ENCODE results near the gene FLNA.
"Not testable (repeated sequence)": the region's sequence is repeated elsewhere in the genome, so short reads cannot be mapped to it uniquely, and the experiment has no call there.

FLNA gene

DNA sequence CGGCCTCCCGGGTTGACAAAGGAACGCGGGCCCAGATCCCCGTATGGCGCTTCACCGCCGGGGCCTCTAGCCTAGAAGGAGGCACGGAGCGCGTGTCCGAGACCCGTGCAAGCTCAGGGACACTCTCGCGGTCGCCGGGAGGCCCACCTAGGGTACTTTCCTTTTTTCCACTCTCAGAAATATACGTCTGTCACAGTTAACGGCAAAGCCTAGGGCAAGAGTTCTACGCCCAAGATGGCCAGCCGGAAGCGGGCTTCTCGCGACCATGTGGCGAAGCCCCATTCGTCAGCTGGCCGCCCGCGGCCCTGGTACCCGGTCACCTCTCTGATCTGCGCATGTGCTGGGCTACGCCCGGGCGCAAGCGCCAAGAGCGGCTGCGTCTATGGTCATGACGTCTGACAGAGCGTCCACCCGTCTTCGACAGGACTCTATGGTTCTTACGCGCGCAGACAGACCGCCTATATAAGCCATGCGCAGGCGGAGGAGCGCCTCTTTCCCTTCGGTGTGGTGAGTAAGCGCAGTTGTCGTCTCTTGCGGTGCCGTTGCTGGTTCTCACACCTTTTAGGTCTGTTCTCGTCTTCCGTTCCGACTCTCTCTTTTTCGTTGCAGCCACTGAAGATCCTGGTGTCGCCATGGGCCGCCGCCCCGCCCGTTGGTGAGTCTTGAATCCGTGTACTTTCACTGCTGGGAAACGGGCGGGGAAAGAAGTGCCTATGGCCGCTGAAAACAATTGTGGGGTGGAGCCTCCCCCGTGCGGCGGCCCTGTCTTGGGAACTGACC, 23.6 kb upstream of the FLNA start, which contains the start of gene RPL10:
Gene RPL10 (plus strand): TSS at position 490 of the 780 bp plus-strand sequence. CDS start 143 bp downstream, at position 633.
- peak; percentile 82 for DNase-seq

DNA sequence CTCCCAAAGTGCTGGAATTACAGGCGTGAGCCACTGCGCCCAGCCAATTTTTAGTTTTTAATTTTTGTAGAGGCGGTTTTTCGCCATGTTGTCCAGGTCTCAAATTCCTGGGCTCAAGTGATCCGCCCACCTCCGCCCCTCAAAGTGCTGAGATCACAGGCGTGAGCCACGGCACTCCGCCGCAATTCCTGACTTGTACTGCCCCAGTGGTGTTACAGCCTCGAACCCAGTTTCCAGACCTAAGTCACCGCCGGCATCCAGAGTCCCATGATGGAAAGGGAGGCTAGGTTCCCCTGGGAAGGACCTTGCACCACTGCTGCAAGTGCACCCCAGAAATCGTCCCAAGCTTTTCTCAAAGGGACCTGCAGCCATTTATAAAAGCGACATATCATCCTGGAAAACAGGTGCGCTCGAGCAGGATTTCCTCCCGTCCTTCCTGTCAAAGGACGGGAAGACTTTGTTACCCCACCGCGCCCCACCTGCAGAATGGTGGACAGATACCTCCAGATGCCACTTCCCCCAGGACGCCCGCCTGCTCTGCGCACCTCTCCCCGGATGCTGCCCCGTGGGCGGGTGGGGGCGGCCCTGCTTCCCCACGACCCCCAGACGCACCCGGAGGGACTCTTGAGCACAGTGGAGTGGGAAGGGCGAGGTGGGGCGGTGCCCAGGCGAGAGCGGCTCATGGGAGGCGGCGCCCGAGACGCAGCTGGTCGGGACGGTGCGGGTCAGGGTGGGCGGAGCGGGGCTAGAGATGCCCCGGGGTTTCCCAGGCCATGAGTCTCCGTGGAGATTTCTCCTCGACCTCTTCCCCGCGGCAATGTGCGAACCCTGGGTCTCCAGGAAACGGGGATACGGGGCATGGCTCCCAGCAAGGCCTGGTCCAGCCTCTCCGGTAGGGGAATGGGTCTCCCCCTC, 22.8 kb upstream of the FLNA start:
- DNase-seq: no peak

DNA sequence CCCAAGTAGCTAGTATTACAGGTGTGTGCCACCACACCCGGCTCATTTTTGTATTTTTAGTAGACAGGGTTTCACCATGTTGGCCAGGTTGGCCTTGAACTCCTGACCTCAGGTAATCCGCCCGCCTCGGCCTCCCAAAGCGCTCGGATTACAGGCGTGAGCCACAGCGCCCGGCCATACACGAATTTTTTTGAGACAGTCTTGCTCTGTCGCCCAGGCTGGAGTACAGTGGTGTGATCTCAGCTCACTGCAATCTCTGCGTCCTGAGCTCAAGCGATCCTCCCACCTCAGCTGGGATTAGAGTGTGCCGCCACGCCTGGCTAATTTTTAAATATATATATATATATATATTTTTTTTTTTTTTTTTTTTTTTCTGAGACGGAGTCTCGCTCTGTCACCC, 21.9 kb upstream of the FLNA start:
- not testable (repeated sequence) for DNase-seq

DNA sequence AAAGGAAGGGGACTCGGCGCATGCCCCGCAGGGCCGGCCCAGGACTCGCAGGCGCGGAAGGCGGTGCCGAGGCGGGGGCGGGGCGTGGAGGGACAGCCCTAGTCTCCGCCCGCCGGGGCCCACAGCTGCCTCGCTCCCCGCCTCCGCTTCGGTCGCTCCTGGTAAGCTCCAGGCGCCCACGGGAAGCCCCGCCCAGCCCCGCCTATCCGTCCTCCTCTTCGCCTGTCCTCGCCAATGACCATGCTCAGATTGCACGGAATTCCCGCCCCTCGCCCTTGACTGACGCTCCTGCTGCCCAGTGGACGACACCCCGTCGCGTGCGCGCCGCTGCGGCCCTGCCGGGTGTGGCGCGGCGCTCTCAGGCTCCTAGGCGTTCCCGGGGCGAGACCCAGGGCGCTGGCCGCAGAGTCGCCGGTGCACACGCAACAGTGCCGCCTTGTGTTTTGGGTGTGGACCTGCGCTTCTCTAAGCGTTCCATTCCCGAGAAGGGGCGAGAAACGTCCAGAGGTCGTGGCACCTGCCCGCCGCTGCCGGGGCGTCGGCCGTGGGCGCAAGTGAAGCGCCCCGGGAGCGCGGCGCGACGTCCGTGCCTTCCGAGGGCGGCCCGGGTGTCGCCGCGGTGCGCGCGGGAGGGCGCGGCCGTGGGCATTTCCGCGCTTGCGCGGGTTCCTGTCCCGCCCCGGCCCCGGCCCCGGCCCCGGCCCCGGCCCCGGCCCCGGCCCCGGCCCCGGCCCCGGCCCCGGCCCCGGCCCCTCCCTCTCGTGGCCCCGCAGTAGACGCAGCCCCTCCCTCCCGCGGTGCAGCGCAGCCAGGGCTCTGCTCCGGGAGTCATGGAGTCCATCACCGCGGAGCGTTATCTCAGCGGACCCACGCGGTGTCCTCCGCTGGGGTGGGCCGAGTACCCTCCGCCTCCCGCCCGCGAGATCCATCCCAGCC, 15.6 kb upstream of the FLNA start:
- DNase-seq: not testable (repeated sequence)

DNA sequence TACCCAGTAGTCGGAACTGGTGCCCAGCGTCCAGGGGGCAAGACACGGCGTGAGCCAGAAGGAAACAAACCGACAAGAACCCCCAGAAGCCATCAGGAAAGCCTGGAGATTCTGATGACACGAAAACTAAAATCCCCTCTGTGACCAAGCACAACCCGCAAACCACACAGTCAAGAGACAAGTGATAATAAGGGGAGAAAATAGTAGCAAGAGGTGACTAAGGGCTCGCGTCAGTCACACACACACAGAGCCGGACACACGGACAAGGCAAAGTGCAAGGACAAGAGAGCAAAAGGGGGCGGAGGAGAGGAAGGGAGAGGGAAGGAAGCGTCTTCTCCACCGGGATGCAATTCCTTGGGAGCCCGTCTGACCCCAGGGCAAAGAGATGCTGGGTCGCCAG, 14.2 kb upstream of the FLNA start:
- not testable (repeated sequence) for DNase-seq

DNA sequence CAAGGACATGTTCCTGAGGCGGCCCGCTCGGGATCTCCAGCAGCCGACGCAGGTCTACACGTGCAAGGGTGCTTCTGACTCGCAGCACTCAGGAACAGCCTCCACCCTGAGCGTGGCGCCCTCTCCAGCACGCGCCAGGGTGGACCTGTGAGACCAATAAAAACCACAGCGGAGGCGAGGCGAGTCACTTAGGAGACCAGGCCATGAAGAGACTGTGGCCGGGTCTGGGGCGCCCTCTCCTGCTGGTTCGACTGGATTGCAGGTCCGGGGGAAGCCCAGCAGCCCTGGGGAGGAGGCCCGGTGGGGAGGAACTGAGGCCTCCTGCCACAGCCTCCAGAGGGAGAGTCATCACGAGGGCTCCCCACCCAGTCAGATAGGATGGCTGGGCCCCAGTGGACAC, 13.7 kb upstream of the FLNA start:
- DNase-seq: not testable (repeated sequence)

DNA sequence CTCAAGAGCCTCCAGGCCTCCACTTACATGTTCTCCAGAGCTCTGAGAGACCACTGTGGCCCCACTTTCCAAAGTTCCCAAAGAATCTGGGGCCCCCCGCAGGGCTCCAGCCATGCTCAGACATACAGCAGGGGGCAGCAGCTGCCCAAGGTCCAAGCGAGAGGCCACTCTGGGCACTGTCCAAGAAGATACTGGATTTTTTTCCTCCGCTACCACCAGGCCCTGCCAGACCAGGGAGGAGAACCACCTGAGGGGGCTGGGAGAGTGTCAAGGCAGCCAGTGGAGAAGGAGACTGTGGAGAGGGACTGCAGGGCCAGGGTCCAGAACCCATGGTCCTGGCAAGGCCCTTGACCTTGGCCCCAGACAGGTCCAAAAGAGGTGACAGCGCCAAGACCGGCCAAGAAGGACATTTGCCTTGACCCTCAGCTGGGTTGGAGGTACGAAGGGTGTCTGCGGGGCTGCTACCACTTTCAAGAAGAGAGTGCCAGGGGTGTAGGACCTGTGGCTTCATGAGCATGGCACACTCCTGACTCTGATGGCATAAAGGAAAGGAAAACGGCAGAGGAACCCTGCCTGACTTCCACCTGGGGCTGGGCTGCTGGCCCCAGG, 10.0 kb upstream of the FLNA start:
- no peak for DNase-seq

DNA sequence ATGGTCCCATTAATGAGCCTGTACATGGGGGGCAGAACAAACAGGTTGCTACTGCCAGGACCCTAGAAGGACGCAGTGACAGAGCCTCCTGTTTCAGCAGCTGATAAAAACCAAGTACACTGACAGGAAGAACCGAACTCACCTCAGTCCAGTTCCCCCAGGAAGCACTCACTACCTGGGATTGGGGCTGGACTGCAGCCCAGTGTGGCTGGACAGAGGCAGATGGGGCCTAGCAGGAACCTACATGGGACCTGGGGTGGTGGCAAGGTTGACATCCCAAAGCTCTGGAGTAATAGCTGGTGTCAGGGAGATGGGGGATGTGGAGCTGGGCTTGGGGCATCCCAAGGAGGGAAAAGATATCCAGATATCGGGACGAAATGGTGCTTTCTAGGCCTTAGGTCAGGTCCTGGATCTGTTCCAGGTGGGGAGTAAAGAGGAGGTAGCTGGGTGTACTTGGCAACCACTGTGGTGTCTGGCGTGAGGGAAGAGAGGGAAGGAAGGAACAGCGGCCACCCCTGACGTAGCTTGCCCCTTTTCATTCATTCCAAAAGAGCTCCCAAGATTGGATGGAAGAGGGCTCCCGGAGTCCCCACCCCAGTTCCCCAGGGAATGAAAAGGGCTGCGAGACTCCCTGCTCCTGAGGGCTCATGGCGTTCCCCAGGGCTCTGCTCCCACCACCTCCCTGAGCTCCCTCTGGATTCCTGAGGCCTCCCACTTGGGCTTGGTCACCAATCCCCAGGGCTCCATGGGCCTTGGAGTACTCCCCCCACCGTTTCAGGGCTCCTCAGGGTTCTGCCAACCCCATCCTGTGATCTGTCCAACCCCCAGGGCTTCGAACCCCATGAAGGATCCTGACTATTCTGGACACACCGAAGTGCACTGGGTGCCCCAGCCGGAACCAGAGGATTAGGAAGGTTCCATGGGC, 9.2 kb upstream of the FLNA start:
- DNase-seq: no peak

DNA sequence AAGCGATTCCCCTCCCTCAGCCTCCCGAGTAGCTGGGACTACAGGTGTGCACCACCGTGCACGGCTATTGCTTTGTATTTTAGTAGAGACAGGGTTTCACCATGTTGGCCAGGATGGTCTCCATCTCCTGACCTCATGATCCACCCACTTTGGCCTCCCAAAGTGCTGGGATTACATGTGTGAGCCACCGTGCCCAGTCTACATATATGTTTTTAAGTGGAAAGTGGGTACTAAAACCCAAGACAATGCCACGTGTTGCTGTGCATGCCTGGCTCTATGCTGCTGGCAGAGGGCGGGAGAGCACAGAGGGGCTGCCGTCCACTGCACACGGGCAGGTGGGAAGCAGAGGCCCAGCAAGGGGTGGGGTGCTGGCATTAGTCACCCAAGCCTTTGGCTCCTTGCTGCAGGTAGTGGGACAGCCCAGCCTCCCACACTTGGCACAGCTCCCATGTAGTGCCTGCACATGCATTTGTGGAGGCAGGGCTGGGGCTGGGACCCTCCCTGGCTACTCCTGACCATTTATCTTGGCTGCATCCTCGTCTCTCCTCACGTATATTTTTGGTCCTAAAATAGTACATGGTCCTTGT, 8.1 kb upstream of the FLNA start:
- no peak for DNase-seq

DNA sequence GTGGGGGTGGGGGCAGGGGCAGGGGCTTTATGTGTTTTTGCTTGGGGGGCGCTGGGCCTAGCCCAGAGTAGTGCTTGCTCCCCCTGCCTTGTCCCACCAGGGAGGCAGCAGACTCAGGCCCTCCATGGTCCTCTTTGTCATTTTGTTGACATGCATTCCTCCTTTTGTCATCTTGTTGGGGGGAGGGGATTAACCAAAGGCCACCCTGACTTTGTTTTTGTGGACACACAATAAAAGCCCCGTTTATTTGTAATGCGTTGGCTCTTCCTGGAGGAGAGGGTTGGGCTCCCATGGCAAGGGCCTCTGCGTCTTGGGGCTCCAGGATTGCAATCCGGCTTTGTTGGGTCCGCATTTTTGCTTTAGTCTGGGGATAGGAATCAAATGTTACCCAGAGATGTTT, 6.8 kb upstream of the FLNA start:
- DNase-seq: no peak

DNA sequence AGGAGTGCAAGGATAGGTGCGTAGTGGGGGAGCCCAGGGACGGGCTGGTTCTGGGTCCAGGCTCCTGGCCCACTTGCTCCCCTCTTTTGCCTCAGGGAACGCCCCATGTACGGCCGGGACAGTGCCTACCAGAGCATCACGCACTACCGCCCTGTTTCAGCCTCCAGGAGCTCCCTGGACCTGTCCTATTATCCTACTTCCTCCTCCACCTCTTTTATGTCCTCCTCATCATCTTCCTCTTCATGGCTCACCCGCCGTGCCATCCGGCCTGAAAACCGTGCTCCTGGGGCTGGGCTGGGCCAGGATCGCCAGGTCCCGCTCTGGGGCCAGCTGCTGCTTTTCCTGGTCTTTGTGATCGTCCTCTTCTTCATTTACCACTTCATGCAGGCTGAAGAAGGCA, 6.4 kb upstream of the FLNA start:
- DNase-seq: no peak

DNA sequence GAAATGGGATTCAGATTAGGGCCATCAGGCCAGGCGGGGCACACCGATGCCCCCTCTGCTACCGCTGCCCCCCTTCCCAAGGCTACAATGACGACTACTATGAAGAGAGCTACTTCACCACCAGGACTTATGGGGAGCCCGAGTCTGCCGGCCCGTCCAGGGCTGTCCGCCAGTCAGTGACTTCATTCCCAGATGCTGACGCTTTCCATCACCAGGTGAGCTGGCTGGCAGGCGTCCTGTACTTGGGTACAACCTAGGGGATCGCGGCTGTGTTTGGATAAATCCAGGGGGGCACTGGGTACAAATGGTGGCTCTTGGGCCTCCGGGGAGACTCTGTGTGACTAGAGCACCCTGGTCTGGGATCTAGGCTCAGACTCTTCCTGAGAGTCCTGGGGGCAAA, 5.7 kb upstream of the FLNA start:
- DNase-seq: no peak

DNA sequence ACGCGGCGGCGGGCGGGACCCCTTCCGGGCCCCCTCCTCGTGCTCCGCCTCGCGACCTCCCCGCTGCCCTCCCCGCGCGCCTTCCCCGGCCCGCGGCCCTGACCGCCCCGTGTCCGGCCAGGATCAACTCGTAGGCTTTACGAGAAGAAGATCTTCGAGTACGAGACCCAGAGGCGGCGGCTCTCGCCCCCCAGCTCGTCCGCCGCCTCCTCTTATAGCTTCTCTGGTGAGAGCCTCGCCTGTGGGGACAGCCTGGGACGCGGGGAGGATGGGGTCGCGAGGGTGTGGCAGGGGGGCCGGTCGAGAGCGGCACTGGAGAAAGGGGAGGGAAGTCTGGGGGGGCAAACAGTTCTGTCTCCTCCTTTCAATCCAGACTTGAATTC, 5.1 kb upstream of the FLNA start:
- DNase-seq: no peak

DNA sequence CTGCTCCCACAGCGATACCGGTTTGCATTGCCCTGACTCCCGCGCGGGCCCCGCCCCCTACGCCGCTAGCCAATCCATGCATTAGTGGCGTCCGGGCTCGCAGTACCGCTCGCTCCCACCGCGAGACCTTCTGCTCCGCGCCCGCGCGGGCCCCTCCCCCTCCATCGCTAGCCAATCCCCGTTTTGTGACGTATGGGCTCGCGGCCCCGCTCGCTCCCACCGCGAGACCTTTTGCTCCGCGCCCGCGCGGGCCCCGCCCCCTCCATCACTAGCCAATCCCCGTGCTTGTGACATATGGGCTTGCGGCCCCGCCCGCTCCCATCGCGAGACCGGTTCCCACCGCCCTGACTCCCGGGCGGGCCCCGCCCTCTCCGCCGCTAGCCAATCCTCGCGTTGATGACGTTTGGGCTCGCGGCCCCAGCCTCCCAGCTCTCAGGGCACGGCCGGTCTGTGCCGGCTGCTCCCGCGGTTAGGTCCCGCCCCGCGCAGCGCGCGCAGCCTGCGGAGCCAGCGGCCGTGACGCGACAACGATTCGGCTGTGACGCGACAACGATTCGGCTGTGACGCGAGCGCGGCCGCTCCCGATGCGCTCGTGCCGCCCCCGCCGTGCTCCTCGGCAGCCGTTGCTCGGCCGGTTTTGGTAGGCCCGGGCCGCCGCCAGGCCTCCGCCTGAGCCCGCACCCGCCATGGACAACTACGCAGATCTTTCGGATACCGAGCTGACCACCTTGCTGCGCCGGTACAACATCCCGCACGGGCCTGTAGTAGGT, 4.5 kb upstream of the FLNA start, which contains the start of gene EMD:
Gene EMD (plus strand): TSS at position 497 of the 770 bp plus-strand sequence. CDS start 190 bp downstream, at position 687.
- peak; percentile 94 for DNase-seq

DNA sequence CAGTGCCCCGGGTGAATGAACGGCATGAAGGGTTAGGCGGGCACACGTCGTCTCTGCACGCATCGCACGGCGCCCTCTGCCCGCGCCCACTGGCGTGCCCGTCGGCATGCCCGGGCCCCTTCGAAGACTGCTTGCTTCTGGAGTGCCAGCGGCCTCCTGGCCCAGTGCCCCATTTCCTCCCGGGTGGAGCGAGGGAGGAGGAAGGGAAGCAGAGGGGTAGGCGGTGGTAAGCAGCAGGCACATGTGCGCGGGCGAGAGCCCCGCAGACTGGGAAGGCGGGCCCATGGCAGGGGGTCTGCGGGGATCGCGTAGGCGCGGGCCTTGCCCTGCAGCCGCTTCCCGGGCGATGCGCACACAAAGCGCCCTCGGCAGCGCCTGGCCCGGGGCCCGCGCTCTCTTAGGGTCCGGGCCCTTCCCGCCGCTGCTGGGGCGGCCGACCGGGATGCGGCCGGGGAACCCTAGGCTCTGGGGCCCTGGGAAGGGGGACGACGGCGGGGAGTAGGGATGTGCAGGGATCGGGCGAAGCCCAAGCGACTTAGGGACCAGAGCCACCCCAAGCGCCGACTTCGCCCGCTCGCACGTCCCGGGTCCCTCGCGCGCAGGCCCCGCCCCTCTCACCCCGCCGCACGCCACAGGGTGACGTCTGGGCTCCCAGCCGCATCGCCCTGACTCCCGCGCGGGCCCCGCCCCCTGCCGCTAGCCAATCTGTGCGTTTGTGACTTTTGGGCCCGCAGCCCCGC, 3.8 kb upstream of the FLNA start:
- DNase-seq: no peak

DNA sequence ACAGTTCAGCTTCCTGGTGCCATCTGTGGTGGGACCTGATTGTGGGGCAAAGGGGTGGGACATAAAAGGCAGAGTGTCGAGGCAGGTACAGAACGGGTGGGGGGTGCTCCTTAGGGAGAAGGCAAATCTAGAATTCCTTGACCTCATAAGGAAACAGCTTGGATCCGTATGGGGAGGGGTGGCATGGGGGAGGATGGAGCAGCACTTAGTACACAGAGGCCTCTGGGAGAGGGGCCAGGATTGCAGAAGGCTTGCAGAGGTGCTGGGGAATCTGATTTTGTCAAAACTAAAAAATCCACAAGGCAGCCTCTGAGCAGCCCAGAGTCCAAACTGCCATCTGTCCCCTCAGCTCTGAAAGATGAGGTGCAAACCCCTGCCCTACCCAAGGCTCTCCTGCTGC, 2.3 kb upstream of the FLNA start:
- no peak for DNase-seq

DNA sequence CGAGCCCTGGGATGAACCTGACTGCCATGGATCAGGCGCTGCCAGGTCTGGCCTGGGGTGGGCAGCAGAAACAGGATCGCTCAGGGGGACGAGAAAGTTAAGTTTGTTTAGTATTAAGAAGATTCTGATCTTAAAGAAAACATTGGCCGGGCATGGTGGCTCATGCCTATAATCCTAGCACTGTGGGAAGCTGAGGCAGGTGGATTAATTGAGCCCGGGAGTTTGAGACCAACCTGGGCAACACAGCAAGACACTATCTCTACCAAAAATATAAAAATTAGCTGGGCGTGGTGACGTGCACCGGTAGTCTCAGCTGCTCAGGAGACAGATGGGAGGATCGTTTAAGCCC, 696 bp upstream of the FLNA start:
- DNase-seq: no peak

DNA sequence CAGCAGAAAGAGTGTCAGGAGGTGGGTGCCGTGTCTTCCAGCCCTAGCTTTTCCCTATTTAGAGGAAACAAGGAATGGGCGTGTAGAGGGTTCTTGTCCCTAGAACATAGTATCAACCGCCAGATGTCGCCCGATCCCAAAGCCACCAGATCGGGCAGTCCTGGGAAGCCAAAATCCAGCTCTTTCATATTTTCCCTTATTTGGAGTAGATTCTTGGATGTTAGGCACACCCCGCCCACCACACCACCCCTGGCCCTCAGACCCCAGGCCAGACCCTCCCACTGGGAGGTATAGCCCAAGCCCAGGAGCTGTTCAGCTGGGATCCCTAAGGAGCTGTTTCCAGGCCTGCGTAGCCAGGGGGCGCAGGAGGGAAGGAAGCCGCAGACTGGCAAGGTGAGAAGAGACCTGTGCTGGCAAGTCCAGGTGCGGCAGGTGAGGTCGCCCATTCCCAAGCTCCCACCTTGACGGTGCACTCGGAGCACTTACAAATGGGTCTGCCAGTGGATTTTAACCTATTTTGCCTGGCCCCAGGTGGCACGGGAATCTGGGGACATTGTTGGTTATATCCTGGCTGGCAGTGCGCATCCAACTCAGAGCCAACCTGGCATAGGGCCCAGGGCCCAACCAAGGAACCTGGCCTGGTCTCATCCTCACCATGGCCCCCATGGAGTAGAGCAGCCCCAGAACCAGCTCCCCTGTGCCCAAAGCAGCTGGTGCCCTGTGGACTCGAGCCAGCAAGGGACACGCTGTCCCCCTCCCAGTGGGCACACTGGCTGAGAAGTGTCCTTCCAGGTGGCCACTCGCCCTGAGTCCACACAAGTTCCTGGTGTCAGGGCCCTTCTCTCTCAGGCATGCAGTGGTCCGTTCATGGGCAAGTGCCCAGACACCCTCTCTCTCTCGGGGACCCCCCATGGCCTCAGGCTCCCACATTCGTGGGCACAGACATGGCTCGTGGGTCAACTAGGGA, 811 bp downstream of the FLNA start:
- no peak for DNase-seq
